IPS DF 6.9 (cell line): ENCODE data around the gene PTCSC3.

ENCODE experiments used
- DNase-seq: peaks from one replicate; pipeline ENCODE4 v3.0.0-alpha.2; 2013; ENCODE audit warnings: low read depth, low spot score
- H3K27ac ChIP-seq: one replicate; pipeline ENCODE4 v1.5.1; 2013; ENCODE audit warnings: low read length, control low read depth
- H3K27me3 ChIP-seq: 2 replicates; pipeline ENCODE4 v1.6.1; 2013; ENCODE audit warnings: mild to moderate bottlenecking, low read length; ENCODE audit not compliant: control insufficient read depth, insufficient read depth
- H3K36me3 ChIP-seq: 2 replicates; pipeline ENCODE4 v1.6.1; 2013; ENCODE audit warnings: low read length; ENCODE audit not compliant: control insufficient read depth, insufficient read depth
- H3K4me1 ChIP-seq: 2 replicates; pipeline ENCODE4 v1.6.1; 2013; ENCODE audit warnings: low read length; ENCODE audit not compliant: control insufficient read depth, insufficient read depth
- H3K4me3 ChIP-seq: 2 replicates; pipeline ENCODE4 v1.5.1; 2013; ENCODE audit warnings: mild to moderate bottlenecking, low read length
- H3K9me3 ChIP-seq: 2 replicates; pipeline ENCODE4 v1.6.1; 2013; ENCODE audit warnings: low read length, inconsistent platforms; ENCODE audit not compliant: control insufficient read depth, insufficient read depth
- WGBS: extraction: QIAGEN DNeasy Blood & Tissue Kit; methylation state at CpG from one replicate; pipeline ENCODE4 v1.1.7; 2013; ENCODE audit warnings: mixed read lengths, missing lambda C conversion rate; ENCODE audit not compliant: insufficient read length, insufficient coverage; 5-methylcytosine and 5-hydroxymethylcytosine counted together

The PTCSC3 gene

DNA sequence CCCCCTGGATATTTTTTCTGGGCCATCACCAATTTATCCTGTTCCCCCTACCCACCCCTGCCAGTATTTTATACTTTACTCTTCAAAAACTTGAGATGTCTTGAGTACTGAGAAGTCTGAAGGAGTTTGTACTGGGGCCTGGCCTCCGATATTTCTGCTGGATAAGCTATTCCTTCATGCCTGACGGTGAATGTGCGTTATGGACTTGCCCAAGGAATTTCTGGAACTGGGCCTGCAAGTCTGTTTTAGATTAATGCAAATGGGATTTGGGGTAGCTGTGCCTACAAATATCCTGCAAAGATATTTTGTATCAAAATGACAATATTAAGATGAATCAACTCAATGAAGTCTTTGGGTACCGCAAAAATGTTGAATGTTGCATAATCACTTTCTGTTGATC lies at the start of gene PTCSC3:
TSS of gene PTCSC3 (minus strand) at position 199 of the 400 bp plus-strand sequence.
- Histone ChIP-seq H3K27me3 (no peaks in the 10 kb centered on the region), H3K4me3 (no peak within 1 kb of the TSS), H3K36me3 (no peaks in the 10 kb centered on the region), H3K9me3 (no peaks in the 10 kb centered on the region), H3K4me1 (no peaks in the 10 kb centered on the region), H3K27ac (no peak within 1 kb of the TSS)
- no CpG with 5 or more reads among the region's 4 CpGs for WGBS
- DNase-seq: no peak

DNA sequence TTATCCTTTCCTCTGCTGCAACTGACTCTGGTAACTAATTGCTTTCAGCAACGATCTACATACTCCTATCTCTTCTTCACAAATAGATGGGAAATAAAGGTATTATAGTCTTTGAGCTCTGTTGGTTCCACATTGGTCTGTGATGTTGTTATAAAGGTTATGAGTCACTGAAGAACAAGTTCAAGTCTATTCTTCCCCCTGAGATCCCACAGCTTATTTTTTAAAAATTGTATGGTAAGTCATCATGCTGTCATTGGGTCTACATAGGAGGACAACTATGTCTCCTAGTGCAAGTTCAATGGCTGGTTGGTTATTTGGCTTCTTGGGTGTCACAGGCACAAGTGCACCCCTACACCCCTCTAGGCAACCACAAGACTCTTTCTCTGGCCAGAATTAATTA lies 49.6 kb upstream of the PTCSC3 start:
- Histone ChIP-seq H3K4me3 (no peak overlapping the region), H3K27ac (no peak overlapping the region), H3K27me3 (no peaks in the 10 kb centered on the region), H3K9me3 (no peaks in the 10 kb centered on the region), H3K36me3 (no peaks in the 10 kb centered on the region), H3K4me1 (peaks cover 1% of the 10 kb centered on the region; the same call in 1 of the 2 replicates)
- no CpG with 5 or more reads among the region's 1 CpG for WGBS
- no peak for DNase-seq

DNA sequence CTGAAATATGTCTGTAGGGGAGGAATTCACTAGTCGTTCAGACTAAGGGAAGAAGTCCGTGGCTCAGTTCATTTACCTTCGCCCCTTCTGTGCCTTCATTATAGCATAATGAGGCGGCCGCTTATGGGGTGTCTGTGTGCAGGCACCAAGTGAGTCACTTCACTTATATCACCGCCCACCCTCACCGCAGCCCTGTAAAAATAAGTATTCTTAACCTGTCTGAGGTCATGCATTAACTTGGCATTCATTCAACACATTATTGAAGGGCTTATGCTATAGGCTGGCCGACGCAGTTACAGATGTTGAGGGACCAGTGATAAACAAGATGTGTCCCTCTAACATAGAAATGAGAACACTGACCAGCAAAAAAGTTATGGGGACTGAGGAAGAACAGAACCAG lies 47.7 kb upstream of the PTCSC3 start:
- Histone ChIP-seq H3K9me3 (no peaks in the 10 kb centered on the region), H3K4me3 (no peak overlapping the region), H3K27me3 (no peaks in the 10 kb centered on the region), H3K4me1 (peaks cover 2% of the 10 kb centered on the region; the same call in 1 of the 2 replicates), H3K27ac (no peak overlapping the region), H3K36me3 (no peaks in the 10 kb centered on the region)
- no CpG with 5 or more reads among the region's 9 CpGs for WGBS
- no peak for DNase-seq

DNA sequence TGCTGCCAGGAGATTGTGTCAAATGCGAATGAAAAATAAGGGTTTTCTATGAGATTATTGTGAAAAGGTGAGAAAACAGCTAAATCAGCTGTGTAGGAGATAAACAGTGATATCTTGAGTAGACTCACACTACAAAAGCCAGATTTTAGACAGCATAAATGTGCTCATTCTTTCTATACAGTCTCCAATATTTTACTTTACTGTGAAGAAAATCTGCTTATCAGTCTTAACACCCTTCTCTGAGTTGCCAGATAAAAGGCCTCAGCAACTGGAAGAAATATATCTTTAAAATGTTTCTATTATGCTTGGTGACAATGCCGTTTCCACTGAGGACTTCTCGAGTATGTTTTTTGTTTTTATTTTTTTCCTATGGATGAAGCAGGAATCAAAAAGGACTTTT lies 47.0 kb upstream of the PTCSC3 start:
- Histone ChIP-seq H3K9me3 (no peaks in the 10 kb centered on the region), H3K27me3 (no peaks in the 10 kb centered on the region), H3K36me3 (no peaks in the 10 kb centered on the region), H3K4me1 (peaks cover 2% of the 10 kb centered on the region; the same call in 1 of the 2 replicates), H3K27ac (no peak overlapping the region), H3K4me3 (no peak overlapping the region)
- no CpG with 5 or more reads among the region's 3 CpGs for WGBS
- DNase-seq: no peak

DNA sequence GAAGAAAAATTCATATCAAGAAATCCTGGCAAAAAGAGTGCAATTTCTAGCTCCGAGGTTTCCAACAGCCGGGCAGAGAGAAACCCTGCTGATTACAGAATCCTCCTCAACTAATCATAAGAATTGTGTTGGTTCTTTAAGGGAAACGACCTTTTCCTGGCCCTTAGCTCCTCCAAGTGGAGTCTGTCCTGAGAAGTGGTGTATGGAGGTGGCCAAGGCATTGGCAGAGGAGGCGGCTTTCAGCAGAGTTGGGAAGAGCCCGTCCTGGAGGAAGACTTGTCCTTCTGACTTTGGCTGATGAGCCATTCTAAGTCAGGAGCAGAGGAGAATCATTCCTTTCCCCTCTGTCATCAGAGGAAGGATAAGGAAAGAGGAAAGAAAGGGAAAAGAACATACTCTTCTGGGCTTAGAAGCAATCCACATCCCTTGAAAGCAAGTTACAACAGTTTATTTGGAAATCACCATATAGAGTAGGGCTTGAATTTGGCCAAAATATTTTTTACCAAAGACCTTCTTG lies 46.5 kb upstream of the PTCSC3 start:
- H3K36me3 ChIP-seq: no peaks in the 10 kb centered on the region
- H3K9me3 ChIP-seq: no peaks in the 10 kb centered on the region
- no peak for DNase-seq
- no CpG with 5 or more reads among the region's 5 CpGs for WGBS
- H3K4me1 ChIP-seq: peaks cover 2% of the 10 kb centered on the region; the same call in 1 of the 2 replicates
- H3K27me3 ChIP-seq: no peaks in the 10 kb centered on the region
- no peak overlapping the region for H3K27ac ChIP-seq
- no peak overlapping the region for H3K4me3 ChIP-seq

DNA sequence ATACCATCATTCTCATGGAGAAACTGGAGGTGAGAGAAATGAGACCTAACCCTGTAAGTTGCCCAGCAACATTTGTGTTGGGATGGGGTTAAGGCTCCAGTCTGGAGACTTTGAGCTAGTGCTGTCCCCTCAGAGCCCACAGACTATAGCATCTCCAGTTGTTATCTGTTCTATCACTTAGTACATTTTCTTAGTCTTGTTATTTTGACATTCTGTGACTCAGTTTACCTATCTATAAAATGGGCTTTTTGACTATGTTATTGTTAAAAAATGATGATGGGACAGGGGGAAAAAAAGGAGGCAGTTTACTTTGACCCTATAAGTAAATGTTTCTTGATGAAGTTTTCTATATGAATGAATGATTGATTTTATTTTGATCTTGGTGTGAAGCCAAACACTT lies 45.8 kb upstream of the PTCSC3 start:
- Histone ChIP-seq H3K27ac (no peak overlapping the region), H3K9me3 (no peaks in the 10 kb centered on the region), H3K4me1 (peaks cover 2% of the 10 kb centered on the region; the same call in 1 of the 2 replicates), H3K36me3 (no peaks in the 10 kb centered on the region), H3K27me3 (no peaks in the 10 kb centered on the region), H3K4me3 (no peak overlapping the region)
- no peak for DNase-seq

DNA sequence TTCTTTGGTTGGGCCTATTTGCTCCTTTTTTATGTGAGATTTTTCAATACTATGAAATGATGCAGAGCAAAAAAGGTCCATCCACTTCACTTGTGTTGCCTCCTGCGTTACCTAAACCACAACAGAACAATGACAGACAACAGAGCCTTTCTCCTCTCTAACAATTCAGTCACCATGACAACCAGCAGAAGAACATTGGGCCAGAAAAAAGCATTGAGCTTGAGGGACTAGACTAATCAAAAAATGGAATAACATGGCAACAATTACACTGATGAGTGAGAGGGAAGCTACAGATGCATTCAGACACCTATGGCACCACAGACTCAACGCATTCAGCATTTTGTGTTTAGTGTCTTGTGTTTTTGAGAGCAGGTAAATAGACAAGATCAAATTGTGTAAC lies 44.6 kb upstream of the PTCSC3 start:
- H3K27ac ChIP-seq: no peak overlapping the region
- no CpG with 5 or more reads among the region's 2 CpGs for WGBS
- no peaks in the 10 kb centered on the region for H3K9me3 ChIP-seq
- H3K4me3 ChIP-seq: no peak overlapping the region
- no peaks in the 10 kb centered on the region for H3K27me3 ChIP-seq
- DNase-seq: no peak
- H3K36me3 ChIP-seq: no peaks in the 10 kb centered on the region
- H3K4me1 ChIP-seq: peaks cover 2% of the 10 kb centered on the region; the same call in 1 of the 2 replicates

DNA sequence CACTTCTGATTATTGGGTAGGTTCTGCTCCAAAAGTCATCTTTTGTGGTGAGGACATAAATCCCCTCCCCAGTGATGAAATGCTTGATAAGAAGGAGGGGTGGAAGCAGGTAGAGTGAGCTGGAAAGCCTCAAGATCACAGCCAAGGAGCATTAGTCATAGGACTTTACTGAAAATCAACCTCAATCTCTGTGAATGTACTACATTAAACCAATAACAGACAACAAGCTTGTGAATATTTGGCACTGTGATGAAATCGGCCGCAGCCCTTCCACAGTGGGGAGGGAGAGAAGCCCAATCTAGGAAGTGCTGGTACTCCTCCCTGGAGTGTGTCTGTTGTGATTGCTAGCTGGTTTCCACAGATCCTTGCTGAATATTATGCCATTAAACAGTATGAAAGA lies 41.2 kb upstream of the PTCSC3 start:
- H3K9me3 ChIP-seq: no peaks in the 10 kb centered on the region
- WGBS: no CpG with 5 or more reads among the region's 2 CpGs
- H3K27me3 ChIP-seq: no peaks in the 10 kb centered on the region
- H3K36me3 ChIP-seq: no peaks in the 10 kb centered on the region
- H3K4me1 ChIP-seq: peaks cover 2% of the 10 kb centered on the region; the same call in 1 of the 2 replicates
- H3K4me3 ChIP-seq: no peak overlapping the region
- H3K27ac ChIP-seq: no peak overlapping the region
- DNase-seq: no peak

DNA sequence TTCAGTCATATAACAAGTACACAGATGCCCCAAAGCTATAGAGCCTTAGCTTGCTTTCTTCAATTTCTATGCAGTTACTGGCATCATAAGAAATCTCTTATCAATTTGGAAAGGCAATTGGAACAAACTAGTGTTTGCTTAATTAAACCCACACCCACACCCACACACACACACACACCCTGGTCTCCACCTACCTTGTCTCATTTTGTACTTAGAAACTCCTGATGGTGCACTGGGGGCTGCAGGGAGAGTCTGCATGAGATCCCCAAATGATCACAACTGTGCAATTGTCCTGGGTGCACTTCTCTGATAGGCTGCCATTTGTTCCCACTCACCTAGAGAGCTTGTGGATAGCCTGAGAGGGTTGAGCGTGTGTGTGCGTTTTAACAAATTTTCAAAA lies 40.5 kb upstream of the PTCSC3 start:
- Histone ChIP-seq H3K4me3 (no peak overlapping the region), H3K9me3 (no peaks in the 10 kb centered on the region), H3K4me1 (peaks cover 2% of the 10 kb centered on the region; the same call in 1 of the 2 replicates), H3K27ac (no peak overlapping the region), H3K36me3 (no peaks in the 10 kb centered on the region), H3K27me3 (no peaks in the 10 kb centered on the region)
- no peak for DNase-seq
- WGBS: no CpG with 5 or more reads among the region's 2 CpGs

DNA sequence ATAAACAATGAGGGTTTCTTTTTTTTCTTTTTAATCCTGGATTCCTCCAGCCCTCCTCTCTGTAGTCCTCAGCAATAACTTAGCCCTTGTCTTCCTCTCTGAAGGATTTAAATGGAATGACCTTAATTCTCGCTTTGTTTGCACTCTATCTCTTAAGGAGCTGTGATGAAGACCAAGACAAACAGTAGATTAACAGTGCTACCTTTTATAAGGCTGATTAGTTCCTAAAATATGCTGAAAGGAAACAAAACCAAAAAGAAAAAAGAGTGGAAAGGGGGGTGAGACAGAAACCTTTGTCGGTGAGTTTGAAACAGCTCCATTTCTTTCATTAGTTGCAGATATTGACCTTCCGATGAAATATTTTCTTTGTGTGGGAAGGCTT lies 38.7 kb upstream of the PTCSC3 start:
- Histone ChIP-seq H3K4me3 (no peak overlapping the region), H3K27me3 (no peaks in the 10 kb centered on the region)
- no CpG with 5 or more reads among the region's 3 CpGs for WGBS

DNA sequence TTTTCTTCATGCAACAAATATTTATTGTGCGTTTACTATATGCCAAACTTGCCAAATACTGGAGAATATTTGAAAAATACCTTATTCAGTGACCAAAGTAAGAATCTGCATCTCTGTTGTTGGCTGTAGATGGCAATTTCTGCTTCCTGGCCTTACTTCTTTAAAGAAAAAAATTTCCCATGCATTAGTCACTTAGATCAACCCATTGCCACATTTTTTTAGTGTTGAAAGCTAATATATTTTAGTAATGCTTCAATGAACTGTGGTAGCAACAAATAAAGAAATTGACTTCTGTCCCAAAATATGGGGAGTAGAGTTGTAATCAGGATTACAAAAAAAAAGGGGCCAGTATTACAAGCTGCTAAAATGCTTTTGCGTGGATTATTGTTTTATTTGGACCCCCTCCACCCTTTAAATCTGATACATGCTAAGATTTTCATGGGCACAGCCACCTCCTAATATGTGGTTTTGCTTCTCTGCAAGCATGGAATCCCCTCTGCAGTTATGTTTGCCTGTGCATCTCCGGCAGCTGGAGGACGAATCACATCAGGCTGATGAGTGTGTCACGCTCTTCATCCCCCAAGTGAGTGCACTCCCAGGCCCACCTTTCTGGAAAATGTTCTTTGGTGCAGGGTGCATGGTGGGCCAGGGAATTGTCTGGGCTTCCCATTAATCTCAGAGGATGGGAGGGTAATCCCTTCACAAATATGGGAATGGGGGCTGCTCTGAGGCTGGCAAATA lies 38.1 kb upstream of the PTCSC3 start:
- Histone ChIP-seq H3K27ac (no peak overlapping the region), H3K27me3 (no peaks in the 10 kb centered on the region), H3K4me1 (no peaks in the 10 kb centered on the region), H3K4me3 (no peak overlapping the region), H3K36me3 (no peaks in the 10 kb centered on the region), H3K9me3 (no peaks in the 10 kb centered on the region)
- WGBS: no CpG with 5 or more reads among the region's 5 CpGs
- no peak for DNase-seq

More for the DNA sequence above, 38.7 kb upstream of the PTCSC3 start:
- Histone ChIP-seq H3K36me3 (no peaks in the 10 kb centered on the region), H3K9me3 (no peaks in the 10 kb centered on the region), H3K4me1 (no peaks in the 10 kb centered on the region), H3K27ac (no peak overlapping the region)
- DNase-seq: no peak
